Cerebellar nuclear complex (tissue), 1 donor: ENCODE results near the gene LGALS9B.
"Not testable (repeated sequence)": the region's sequence is repeated elsewhere in the genome, so short reads cannot be mapped to it uniquely, and the experiment has no call there.

Source experiments
- DNase-seq, 2 experiments: peaks; one replicate each; lab custom pipeline; 2025; lab: John Stamatoyannopoulos, UW

The LGALS9B gene

GRCh38 chr17:20467447-20467846 is at the start of gene LGALS9B:
Gene LGALS9B (minus strand): TSS chr17:20467539. CDS start chr17:20467470, 69 bp downstream.
- not testable (repeated sequence) for DNase-seq

GRCh38 chr17:20516986-20517385 is 49.6 kb upstream of the LGALS9B start:
- not testable (repeated sequence) for DNase-seq

- DNase-seq = not testable (repeated sequence)
These were observed 47.8 kb upstream of the LGALS9B start for GRCh38 chr17:20515099-20515498.

- not testable (repeated sequence) for DNase-seq
These were observed 46.2 kb upstream of the LGALS9B start for GRCh38 chr17:20513539-20513938.

- not testable (repeated sequence) for DNase-seq
These were observed 45.0 kb upstream of the LGALS9B start for GRCh38 chr17:20512378-20512777.

- DNase-seq = not testable (repeated sequence)
These were observed 44.4 kb upstream of the LGALS9B start for GRCh38 chr17:20511778-20512177.

GRCh38 chr17:20505333-20505732 is 38.0 kb upstream of the LGALS9B start:
- not testable (repeated sequence) for DNase-seq

GRCh38 chr17:20504388-20505066 is 37.2 kb upstream of the LGALS9B start:
- not testable (repeated sequence) for DNase-seq

- DNase-seq = not testable (repeated sequence)
These were observed 34.6 kb upstream of the LGALS9B start for GRCh38 chr17:20501896-20502295.

GRCh38 chr17:20500346-20500745 is 33.0 kb upstream of the LGALS9B start:
- DNase-seq = not testable (repeated sequence)

- DNase-seq = not testable (repeated sequence)
These were observed 28.1 kb upstream of the LGALS9B start for GRCh38 chr17:20495420-20495819.

GRCh38 chr17:20494735-20495134 is 27.4 kb upstream of the LGALS9B start:
- not testable (repeated sequence) for DNase-seq

- DNase-seq = not testable (repeated sequence)
These were observed 26.8 kb upstream of the LGALS9B start for GRCh38 chr17:20494147-20494546.

- not testable (repeated sequence) for DNase-seq
These were observed 25.6 kb upstream of the LGALS9B start for GRCh38 chr17:20492971-20493370.

GRCh38 chr17:20492099-20492498 is 24.8 kb upstream of the LGALS9B start:
- not testable (repeated sequence) for DNase-seq

GRCh38 chr17:20484930-20485329 is 17.6 kb upstream of the LGALS9B start:
- DNase-seq = not testable (repeated sequence)

- DNase-seq = not testable (repeated sequence)
These were observed 12.7 kb upstream of the LGALS9B start for GRCh38 chr17:20479889-20480591.

GRCh38 chr17:20477398-20478071 is 10.2 kb upstream of the LGALS9B start:
- not testable (repeated sequence) for DNase-seq

GRCh38 chr17:20475137-20475831 is 7.9 kb upstream of the LGALS9B start:
- not testable (repeated sequence) for DNase-seq

GRCh38 chr17:20474081-20474480 is 6.7 kb upstream of the LGALS9B start:
- DNase-seq = not testable (repeated sequence)

GRCh38 chr17:20469946-20470345 is 2.6 kb upstream of the LGALS9B start:
- not testable (repeated sequence) for DNase-seq

GRCh38 chr17:20469107-20469506 is 1.8 kb upstream of the LGALS9B start:
- not testable (repeated sequence) for DNase-seq
